GM19468 (cell line): ENCODE data around the gene ZNF783.
A peak's percentile ranks its signal among the peaks of the same experiment; 100 is the strongest.

ENCODE experiments used
- ATAC-seq: cut with Tn5 transposase; IDR thresholded peaks from one replicate; pipeline ENCODE4 v1.9.1; 2021; ENCODE audit warnings: mild to moderate bottlenecking, moderate library complexity, moderate number of reproducible peaks; ENCODE audit not compliant: unreplicated experiment; ENCODE audit errors: extremely low read depth

ZNF783 gene

DNA sequence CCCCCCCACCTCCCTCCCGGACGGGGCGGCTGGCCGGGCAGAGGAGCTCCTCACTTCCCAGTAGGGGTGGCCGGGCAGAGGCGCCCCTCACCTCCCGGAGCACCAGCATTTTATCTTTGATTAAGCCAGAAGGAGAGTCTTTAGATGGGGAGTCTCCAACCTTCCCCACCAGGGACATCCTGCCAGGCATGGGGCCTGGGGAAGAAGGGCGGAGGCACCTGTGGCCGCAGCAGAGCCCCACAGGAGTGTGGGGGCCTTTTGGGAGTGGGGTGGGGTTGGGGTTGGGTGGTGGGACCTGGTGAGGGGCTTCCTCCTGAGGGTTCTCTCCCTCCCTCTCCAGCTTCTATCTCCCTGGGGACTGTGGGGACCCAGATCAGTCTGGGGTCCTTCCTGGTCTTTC is 18.2 kb downstream of the ZNF783 start:
- ATAC-seq, result no peak

DNA sequence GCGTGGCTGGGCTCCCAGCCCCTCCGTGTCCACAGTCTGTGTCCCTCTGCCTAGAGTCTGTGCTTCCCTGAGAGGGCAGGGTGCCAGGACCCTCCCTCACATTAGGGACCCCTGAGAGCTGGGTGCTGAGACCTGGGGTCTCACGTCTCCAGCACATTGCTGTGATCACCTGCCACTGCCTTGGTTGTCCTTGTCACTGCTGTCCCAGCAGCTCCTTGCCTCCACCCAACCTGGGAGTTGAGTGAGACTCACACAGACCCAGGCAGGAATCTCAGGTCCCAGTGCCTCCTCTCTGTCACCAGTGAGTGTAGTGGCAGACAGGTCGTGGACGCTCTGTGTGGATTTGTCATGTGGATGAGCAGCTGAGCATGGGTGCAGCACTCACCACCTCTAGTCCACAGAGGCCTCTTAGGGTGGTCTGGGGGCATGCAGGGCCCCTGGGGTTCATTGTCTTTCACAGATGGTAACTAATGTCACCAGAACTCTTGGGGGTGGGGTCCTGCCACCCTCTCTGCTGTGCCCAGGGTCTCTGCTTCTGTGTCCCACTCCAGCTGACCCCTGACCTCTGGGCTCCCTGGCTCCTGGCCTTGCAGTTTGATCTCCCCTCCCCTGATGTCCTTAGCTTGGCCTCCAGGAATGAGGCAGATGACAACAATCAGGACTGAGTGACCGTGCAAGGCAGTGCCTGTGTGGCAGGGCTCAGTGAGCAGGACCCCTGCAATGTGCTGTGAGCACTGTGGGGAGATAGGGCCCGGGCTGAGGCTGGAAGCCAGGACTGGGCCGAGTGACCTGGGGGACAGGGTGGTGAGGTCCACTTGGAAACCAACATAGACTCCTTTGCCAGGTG is 18.9 kb downstream of the ZNF783 start:
- no peak for ATAC-seq

DNA sequence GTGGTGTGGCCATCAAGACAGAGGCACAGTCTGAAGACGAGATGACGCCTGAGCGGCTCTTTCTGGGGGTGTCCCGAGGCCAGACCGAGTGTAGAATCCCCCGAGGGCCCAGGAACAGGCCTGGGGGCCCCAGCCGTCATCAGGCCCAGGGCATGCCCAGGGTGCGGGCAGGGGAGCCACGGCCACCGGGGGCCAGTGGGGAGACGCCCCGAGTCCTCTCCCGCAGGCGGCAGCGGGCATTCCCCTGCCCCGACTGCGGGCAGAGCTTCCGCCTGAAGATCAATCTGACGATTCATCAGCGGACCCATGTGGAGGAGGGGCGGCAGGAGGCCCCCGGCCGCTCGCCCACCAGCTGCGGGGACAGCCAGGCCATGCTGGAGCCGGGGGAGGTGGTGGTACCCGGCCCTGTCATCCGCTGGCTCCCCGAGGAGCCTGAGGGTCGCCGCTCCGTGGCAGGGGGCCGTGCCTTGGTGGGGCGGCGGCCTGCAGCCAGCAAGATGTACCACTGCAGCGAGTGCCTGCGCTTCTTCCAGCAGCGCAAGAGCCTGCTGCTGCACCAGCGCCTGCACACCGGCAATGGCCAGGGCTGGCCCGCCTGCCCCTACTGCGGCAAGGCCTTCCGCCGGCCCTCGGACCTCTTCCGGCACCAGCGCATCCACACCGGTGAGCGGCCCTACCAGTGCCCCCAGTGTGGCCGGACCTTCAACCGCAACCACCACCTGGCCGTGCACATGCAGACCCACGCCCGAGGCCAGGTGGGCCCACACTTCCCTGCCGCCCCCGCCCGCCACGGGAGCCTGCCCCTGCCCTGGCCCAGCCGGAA is 19.7 kb downstream of the ZNF783 start:
- ATAC-seq, result no peak

DNA sequence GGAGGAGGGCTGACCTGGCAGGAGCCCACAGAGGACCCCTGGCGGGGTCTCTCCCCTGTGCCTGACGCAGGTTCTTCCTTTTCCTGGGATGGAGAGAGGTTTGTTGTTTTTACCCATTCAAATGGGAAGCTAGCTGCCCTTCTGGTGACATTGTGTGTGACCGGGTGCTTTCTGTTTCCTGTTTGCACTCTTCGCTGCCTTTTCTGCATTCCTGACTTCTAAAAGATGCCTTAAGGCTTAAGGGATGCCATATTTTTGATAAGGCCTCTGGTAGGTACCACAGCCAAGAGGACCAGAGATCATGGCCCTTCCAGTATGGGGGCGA is 20.3 kb downstream of the ZNF783 start:
- no peak for ATAC-seq

DNA sequence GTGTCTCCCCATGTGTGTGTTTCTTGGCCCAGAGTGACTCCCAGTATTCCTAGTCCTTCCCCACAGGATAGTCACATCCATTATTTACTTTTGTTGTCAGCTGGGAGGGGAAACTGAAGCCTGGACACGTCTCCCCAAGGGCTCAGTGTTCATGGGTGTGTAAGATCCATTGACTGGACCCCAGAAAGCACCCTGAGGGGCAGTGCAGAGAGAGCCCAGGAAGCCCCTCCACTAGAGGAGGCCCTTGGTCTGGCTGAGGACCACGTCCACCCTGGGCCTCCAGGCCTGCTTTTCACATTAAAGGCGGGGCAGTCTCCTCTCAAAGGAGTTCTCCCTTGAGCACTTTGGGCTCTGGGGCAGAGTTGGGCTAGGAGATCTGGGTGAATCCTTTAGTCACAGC is 21.3 kb downstream of the ZNF783 start:
- ATAC-seq, result no peak

DNA sequence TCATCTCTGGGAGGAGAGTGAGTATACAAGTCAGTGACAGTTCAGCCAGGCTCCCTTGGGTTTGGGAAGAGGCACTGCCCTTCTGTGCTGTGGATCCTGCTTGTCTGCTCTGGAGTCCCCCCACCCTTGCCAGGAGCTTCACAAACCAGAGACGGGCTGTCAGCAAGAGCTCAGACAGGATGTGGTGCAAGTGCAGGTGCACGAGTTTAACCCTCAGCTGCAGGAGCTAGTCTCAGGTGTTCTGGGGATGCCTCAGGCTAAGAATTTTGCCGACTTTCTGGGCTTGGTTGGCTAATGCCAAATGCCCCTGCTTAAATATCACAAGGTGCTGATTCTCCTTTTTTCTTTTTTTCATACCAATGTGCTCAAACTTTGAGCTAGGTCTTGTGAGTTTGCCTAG is 22.3 kb downstream of the ZNF783 start:
- ATAC-seq, result no peak

DNA sequence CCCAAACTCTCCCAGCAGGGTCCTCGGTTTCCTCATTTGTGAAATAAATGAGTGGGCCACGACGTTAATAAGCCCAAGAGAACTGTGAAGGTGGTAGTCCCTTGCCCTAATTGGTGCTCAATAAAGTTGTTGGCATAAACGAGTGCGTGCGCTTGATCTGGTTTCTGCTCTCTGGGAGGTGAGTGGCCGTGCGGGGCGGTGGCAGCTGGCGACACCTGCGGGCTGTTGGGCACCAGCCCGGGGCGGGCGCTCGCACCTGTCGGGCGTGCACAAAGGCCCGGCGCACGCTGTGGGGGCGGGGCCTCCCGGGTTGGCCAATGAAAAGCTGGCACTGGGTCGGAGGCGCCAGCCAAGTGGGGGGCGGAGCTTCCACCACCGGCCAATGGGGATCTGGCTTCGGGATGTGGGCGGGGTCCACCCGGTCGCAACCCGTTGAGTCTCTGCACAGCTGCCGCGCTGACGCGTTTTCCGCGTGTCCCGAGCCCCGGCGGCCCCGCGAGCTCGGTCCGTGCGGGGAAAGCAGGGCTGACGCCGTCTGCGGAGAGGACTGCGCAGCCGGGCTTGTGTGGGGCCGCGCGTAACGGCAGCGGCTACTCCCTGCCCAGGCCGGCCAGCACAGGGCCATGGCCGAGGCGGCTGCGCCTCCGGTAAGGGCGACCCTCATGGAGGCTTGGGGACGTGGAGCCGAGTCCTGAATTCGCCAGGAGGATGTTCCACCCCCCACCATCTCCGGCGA is 23.0 kb downstream of the ZNF783 start:
- ATAC-seq, result peak; percentile 92

DNA sequence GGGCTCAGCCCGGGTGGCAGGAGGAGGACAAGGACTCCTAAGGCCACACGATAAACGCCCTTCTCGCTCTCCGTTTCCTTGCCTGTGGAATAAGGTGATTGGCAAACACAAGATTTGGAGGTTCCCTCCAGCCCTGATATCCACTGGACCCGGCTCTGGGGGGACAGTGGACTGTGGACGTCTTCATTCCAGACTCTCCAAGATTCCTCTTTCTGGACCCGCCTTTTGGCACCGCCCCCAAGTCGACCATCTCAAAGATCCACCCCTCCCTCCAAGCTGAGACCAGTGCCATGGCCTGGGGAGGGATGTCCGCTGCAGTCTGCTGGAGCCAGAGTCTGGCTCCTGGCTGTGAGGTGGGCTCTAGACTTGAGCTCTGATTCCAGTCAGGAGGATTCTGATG is 23.6 kb downstream of the ZNF783 start:
- ATAC-seq, result no peak

DNA sequence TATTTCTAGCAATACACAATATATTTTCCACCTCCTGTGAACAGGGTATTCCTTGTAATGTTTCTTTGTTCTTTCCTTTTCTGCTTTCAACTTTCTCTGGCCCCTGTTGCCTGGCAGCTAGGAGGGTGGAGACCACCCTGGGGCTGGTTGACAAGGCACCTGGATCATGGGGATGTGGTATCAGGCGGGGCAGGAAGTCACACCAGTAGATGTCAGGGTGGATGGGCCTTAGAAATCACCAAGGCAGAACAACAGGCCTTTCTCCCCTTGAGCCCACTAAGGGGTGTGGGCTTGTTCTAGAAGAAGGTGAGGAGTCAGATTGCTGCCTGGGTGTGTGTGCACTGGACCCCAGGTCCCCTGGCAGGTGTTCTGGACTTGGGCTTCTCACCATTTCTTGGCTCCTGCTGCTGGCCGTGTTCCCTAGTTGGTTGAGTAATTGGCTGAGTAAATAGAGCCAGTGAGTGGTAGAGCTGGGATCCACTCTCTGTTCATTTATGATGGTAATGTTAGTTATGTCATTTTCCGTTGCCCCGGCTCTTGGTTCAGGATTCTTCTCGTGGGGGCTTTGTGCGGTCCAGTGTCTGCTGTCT is 24.9 kb downstream of the ZNF783 start:
- ATAC-seq, result no peak

DNA sequence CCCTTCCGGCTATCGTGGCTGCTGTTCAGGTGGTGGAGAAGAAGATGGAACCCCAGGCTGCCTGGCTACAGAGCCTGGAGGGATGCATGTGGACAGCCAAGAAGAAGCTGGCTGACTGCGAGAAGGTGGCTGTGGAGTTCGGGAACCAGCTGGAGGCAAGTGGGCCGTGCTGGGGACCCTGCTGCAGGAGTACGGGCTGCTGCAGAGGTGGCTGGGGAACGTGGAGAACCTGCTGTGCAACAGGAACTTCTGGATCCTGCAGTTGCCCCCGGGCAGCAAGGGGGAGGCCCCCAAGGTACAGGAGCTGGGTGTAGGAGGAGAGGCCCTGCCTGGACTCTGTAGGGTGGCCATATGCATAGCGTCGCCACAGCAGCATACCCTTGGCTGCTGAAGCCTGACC is 25.6 kb downstream of the ZNF783 start:
- no peak for ATAC-seq

DNA sequence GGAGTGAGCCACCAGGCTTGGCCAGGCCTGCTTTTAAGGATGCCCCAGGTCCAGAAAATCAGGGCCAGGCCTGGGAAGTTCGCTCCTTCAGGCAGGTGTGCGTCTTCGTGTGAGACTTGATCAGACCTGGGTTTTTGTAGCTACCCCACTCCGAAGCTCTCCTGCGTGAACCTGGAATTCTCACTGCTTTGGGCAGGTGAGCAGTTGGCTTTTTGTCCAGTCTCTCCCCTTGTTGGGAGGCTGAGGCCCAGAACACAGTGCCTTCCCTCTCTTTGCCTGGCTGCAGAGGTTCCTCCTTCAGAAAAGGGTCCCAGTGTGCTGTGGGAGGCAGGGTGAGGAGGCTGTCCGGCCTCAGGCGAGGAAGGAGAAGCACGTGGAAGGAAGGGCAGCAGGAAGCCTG is 27.3 kb downstream of the ZNF783 start:
- ATAC-seq, result no peak

DNA sequence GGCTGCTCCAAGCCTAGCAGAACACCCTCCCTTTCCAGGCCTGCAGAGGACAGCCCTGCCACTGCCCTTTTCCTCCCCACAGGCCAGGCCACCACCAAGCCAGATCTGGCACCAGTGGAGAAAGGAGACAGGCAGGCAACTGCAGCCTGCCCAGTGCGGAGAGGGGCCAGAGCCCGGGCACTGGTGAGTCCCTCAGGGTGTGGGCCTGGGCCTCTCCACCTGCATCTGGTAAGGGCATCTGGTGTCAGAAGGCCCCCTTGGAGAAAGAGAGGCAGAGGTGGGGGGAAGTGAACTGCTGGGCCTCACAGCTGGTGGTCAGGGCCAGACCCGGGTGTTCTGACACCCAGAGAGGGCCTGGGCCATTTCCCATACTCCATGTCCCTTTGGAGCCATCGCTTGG is 27.9 kb downstream of the ZNF783 start:
- ATAC-seq, result no peak

DNA sequence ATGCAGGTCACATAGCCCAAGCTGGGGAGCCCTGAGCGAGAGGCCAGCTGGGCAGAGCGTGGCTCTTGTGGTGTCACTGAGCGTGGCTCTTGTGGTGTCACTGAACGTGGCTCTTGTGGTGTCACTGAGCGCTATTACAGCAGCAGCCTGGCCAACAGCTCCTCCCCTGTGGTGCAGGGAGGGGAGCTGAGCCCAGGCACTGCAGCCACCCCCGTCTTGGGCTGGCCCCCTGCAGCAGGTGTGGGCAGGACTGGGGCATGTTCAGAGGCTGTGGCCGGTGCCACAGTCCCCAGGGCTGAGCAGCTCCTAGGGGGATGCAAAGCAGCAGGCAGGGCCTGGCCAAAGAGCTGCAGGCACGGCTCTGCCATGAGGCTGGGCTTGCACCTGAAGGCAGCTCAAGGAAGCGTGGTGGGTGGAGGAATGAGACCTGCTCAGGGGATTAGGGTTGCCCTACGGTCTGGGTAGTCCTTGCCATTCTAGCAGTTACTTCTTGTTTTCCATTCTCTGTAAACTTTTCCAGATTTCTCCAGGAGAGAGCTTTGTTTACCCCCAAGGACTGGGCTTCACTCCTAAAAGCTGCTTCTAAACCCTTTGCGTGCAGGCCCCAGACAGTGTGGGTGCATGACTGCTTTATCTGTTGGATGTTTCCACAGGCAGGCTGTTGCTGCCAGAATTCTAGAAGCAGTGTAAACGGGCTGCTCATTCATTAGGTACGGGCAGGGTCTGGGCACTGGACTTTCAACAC is 29.2 kb downstream of the ZNF783 start:
- ATAC-seq, result no peak

DNA sequence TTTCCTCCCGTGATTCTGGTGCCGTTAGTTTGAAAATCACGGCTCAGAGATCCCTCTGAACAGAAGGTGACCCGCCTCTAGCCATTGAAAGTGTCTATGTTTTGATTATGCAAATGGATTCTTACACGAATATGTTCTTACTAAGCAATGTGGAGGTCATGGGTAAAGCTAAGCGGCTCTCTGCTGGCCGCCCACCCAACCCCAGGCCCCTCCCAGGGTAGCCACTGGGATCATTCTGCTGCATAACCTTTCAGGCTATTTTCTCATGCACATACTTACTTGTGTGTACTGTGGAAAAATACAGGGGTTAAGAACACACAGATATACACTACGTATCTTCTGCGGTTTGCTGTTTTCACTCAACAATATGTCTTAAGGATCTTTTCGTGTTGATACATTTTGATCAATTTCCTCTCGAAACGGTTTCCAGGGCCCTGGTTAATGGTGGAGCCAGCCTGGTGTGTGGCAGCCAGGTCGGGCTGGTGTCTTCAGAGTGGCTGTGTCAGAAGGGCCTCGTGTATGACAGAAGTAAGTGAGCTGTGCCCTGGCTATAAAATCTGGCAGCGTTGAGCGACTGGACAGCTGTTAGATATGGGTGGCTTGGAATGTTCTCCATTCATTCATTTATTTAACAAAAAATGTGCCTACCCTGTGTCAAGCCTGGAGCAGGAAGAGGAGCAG is 29.9 kb downstream of the ZNF783 start:
- ATAC-seq, result no peak

DNA sequence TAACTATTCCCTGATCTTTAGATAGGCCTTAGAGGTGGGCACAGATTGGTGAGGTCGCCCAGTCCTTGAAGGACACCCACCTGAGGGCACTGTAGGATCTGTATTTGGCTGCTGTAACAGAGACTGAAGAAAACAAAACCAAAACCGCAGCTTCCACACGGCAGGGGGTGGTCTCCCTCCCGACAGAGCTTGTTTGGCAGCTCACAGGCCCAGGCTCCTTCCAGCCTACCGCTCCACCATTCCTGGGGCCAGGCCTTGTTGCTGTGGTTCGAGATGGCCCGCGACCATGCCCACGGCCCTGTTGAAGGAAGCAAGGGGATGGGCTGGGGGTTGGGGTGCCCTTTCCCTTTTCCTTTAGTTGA is 30.4 kb downstream of the ZNF783 start:
- ATAC-seq, result no peak

DNA sequence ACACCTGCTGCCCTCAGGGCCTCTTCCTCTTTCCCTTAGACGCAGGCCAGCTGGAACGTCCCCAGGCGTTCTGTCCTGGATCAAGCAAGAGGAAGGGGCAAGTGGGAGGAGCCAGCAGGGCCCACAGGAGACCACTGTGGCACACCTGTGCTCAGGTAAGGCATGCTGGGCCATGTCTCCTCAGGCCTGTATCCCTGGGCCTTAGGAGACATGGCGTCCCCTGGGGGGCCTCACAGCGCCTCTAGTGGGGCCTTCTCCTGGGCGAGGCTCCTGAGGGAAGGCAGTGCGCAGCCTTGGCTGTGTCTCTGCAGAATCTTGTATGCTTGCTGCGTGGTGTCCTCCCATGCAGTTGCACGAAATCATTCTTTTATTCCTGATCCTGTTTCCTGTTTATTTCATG is 31.3 kb downstream of the ZNF783 start:
- no peak for ATAC-seq

DNA sequence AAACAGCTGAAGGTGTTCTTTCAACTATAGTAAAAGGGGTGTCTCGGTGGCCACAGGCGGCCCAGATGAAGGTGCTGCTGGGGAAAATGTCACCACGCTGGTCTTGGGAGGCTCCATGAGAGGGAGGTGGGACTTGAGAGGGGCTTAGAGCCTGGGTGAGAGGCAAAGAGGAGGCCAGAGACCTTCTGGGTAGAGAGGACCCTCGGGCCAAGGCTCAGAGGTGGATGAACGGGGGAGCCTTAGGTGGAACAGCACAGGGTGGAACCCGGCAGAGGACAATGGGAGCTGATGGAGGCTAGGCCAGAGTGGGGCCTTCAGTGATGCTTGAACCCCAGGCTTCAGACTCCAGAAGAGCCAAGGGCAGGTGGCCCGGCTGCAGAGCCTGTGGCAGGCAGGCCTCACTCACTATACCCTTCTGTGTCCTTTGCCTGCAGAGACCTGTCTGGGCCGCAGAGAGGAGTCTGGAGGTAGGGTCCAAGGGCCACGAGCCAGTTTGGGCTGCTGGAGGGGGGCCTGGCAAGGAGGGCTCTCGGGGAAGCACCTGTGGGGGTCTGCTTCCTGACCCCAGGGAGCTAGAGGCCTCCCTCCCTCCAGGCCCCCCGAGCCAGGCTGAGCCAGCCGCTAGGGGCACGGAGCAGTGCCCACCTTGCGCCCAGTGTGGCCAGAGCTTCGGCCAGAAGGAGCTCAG is 32.1 kb downstream of the ZNF783 start:
- ATAC-seq, result no peak

DNA sequence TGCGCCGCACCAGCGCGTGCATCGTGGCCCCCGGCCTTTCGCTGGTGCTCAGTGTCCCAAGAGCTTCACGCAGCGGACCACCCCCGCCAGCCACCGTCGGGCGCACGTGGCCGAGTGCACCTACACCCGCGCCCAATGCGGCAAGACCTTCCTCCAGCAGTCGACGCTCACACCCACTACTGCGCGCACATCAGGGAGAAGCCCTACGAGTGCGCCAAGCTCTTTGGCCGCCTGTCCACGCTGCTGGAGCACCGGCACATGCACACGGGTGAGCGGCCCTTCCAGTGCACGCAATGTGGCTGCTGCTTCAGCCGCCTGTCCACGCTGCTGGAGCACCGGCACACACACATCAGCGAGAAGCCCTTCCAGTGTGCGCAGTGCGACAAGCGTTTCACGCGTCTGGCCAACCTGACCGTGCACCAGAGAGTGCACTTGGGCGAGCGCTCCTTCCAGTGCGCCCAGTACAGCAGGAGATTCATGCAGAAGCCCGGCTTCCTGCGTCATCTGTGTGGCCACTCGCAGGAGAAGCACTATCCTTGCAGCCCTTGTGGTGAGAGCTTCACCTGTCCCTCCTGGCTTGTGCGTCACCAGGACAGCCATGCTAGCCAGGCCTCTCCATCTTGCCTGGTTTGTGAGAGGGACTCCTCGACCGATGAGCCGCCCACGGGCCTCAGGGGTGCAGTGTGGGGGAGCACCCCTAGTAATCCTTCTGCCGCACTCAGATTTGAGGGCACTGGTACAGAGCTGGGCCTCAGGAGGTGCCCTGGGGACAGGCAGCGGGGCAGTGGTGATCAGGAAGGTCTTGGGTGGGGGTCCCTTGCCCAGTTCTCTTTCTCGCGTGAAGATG is 32.9 kb downstream of the ZNF783 start:
- ATAC-seq, result no peak
